Caco-2 (cell line): ENCODE data around the gene HSPA12A. TPM values are rescaled to one million over a fixed set of nuclear protein-coding genes. Genes with fewer than 3 reads are reported as not detected.
A peak's percentile ranks its signal among the peaks of the same experiment; 100 is the strongest.

Source experiments
- BruUV-seq: library from RNA; stranded (reverse); fragments of 400-500 nt; replicated peaks from 2 replicates; lab custom pipeline; 2021; lab: Mats Ljungman, UMichigan
- CTCF ChIA-PET: fragments of 300-600 bp; sonication (Branson Sonifier 250); formaldehyde crosslinking; loops from one replicate; lab custom pipeline; 2022; ENCODE audit warnings: antibody characterized with exemption; lab: Charles Lee
- POLR2A ChIA-PET: fragments of 300-600 bp; sonication (Branson Sonifier 250); formaldehyde crosslinking; loops from one replicate; lab custom pipeline; 2022; ENCODE audit warnings: antibody characterized with exemption; lab: Charles Lee
- DNase-seq, 2 experiments: peaks; one replicate each; pipeline versions ENCODE4 v3.0.0 to v3.0.0-alpha.2; 2020 to 2022
- H3K27me3 ChIP-seq: replicated peaks from 2 replicates; pipeline ENCODE4 v1.6.0; 2011; ENCODE audit warnings: low read length; ENCODE audit not compliant: control insufficient read depth, insufficient read depth
- H3K36me3 ChIP-seq: 2 replicates; pipeline ENCODE4 v1.5.1; 2011; ENCODE audit warnings: low read length; ENCODE audit not compliant: control insufficient read depth, insufficient read depth
- H3K4me1 ChIP-seq: fragments of 250-450 bp; sonication (Bioruptor Pico); 2 replicates; pipeline ENCODE4 v1.5.1; 2020; ENCODE audit warnings: mild to moderate bottlenecking
- H3K4me3 ChIP-seq: 2 replicates; pipeline ENCODE4 v1.5.1; 2011; ENCODE audit warnings: low read depth, mild to moderate bottlenecking, control low read depth, low read length
- H3K9me3 ChIP-seq: fragments of 250-450 bp; sonication (Bioruptor Pico); 2 replicates; pipeline ENCODE4 v1.5.1; 2020; ENCODE audit warnings: mild to moderate bottlenecking, moderate library complexity
- H3K27ac Mint-ChIP-seq: one replicate; pipeline ENCODE4 v1.8.0; 2022; ENCODE audit warnings: mixed read lengths; ENCODE audit not compliant: unreplicated experiment
- H3K27me3 Mint-ChIP-seq: one replicate; pipeline ENCODE4 v1.8.0; 2022; ENCODE audit warnings: mixed read lengths; ENCODE audit not compliant: insufficient read depth, unreplicated experiment
- H3K36me3 Mint-ChIP-seq: one replicate; pipeline ENCODE4 v1.8.0; 2022; ENCODE audit warnings: mild to moderate bottlenecking, mixed read lengths; ENCODE audit not compliant: insufficient read depth, unreplicated experiment
- H3K4me1 Mint-ChIP-seq: one replicate; pipeline ENCODE4 v1.8.0; 2022; ENCODE audit warnings: low read depth, mixed read lengths; ENCODE audit not compliant: unreplicated experiment
- H3K4me3 Mint-ChIP-seq: one replicate; pipeline ENCODE4 v1.8.0; 2022; ENCODE audit warnings: mild to moderate bottlenecking, moderate library complexity, mixed read lengths; ENCODE audit not compliant: unreplicated experiment
- H3K9me3 Mint-ChIP-seq: one replicate; pipeline ENCODE4 v1.8.0; 2022; ENCODE audit warnings: mixed read lengths; ENCODE audit not compliant: unreplicated experiment
- intact Hi-C: fragments of 100-400 bp; cut with micrococcal nuclease; formaldehyde crosslinking; loops from one replicate; pipeline ENCODE4 v1.10.0; 2022; ENCODE audit not compliant: unreplicated experiment
- total RNA-seq: library from RNA; stranded (reverse); gene quantifications from 2 replicates; pipeline ENCODE4 v1.2.3, GENCODE V29; 2022
- TF ChIP-seq, protein P1 (sequence below), 2 experiments: fragments of 200-600 bp in 1 of 2; IDR thresholded peaks; 1 replicate in 1 of 2; 2 replicates in 1 of 2; pipeline versions ENCODE4 v1.5.1 to v1.8.0; 2011 to 2022; ENCODE audit warnings: antibody characterized with exemption in 1 of 2, control low read depth in 1 of 2, inconsistent platforms in 1 of 2, low read depth in 1 of 2, low read length in 1 of 2, mild to moderate bottlenecking in 1 of 2, moderate library complexity in 1 of 2; ENCODE audit not compliant: insufficient read depth in 1 of 2, severe bottlenecking in 1 of 2, unreplicated experiment in 1 of 2

The HSPA12A gene
- total RNA-seq, 1 experiment from 2014 or later: 27.0 TPM

DNA sequence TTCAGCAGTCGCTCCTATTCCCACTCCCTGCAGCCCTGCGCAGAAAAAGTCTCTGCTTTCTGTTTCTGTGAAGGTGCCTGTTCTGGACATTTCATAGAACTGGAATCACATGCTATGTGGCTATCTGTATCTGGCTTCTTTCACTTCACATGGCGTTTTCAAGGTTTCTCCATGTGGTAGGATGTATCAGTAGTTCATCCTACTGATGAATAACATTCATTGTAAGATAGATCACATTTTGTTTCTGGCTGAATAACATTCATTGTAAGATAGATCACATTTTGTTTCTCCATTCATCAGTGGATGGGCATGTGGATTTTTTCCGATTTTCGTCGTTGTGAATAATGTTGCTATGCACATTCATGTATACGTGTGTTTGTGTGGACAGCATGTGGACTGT, 44.5 kb downstream of the HSPA12A start:
- H3K4me1 Mint-ChIP-seq: peaks cover 11% of the 10 kb centered on the region
- no TSS peak for BruUV-seq
- H3K9me3 Mint-ChIP-seq: no peaks in the 10 kb centered on the region
- H3K9me3 ChIP-seq: no peaks in the 10 kb centered on the region
- no peak overlapping the region for H3K4me3 ChIP-seq
- peaks cover 1% of the 10 kb centered on the region; the same call in 1 of the 2 replicates for H3K36me3 ChIP-seq
- H3K4me3 Mint-ChIP-seq: no peak overlapping the region
- peaks cover 13% of the 10 kb centered on the region; the same call in 1 of the 2 replicates for H3K4me1 ChIP-seq
- H3K27ac Mint-ChIP-seq: no peak overlapping the region
- DNase-seq: no peak
- CTCF ChIA-PET: no interaction called here
- H3K27me3 ChIP-seq: no peaks in the 10 kb centered on the region
- no peaks in the 10 kb centered on the region for H3K27me3 Mint-ChIP-seq
- intact Hi-C loops: no loop called here
- POLR2A ChIA-PET: no interaction called here
- TF ChIP-seq, protein P1, sequence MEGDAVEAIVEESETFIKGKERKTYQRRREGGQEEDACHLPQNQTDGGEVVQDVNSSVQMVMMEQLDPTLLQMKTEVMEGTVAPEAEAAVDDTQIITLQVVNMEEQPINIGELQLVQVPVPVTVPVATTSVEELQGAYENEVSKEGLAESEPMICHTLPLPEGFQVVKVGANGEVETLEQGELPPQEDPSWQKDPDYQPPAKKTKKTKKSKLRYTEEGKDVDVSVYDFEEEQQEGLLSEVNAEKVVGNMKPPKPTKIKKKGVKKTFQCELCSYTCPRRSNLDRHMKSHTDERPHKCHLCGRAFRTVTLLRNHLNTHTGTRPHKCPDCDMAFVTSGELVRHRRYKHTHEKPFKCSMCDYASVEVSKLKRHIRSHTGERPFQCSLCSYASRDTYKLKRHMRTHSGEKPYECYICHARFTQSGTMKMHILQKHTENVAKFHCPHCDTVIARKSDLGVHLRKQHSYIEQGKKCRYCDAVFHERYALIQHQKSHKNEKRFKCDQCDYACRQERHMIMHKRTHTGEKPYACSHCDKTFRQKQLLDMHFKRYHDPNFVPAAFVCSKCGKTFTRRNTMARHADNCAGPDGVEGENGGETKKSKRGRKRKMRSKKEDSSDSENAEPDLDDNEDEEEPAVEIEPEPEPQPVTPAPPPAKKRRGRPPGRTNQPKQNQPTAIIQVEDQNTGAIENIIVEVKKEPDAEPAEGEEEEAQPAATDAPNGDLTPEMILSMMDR (IDR thresholded peaks at IDR 0.05; ENCODE audit: insufficient read depth in 1 of 2, low read depth in 1 of 2, low read length in 1 of 2, severe bottlenecking in 1 of 2, unreplicated experiment in 1 of 2): no peak
- H3K36me3 Mint-ChIP-seq: peaks cover 16% of the 10 kb centered on the region

DNA sequence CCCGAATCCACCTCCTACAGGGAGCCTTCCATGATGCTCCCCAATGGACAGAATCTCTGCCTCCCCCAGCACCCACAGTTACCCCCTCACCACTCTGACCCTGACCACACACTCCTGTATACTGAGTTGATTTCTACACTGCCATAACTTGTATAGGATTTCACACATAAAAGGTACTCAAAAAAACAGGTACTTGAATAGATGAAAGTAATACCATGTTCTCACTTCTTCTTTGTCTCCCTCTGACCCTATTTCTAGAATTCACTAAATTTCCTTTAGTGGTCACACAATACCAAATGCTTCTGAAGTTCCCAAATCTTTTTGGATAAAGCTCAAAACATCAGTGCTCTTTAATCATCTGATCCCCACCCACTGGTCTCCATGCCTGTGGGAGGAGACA, 45.4 kb downstream of the HSPA12A start:
- no TSS peak for BruUV-seq
- no peak overlapping the region for H3K27ac Mint-ChIP-seq
- Histone ChIP-seq H3K4me3 (no peak overlapping the region), H3K4me1 (peaks cover 13% of the 10 kb centered on the region; the same call in 1 of the 2 replicates), H3K36me3 (peaks cover 1% of the 10 kb centered on the region; the same call in 1 of the 2 replicates), H3K9me3 (no peaks in the 10 kb centered on the region), H3K27me3 (no peaks in the 10 kb centered on the region)
- POLR2A ChIA-PET: no interaction called here
- H3K9me3 Mint-ChIP-seq: no peaks in the 10 kb centered on the region
- CTCF ChIA-PET: interaction anchor here (0.6 kb wide), 1 partner anchor 90 kb away, joined by 3 read pairs; no protein-coding TSS in a partner anchor
- H3K4me3 Mint-ChIP-seq: no peak overlapping the region
- TF ChIP-seq, protein P1 (IDR thresholded peaks at IDR 0.05; ENCODE audit: insufficient read depth in 1 of 2, low read depth in 1 of 2, low read length in 1 of 2, severe bottlenecking in 1 of 2, unreplicated experiment in 1 of 2): no peak
- H3K27me3 Mint-ChIP-seq: no peaks in the 10 kb centered on the region
- peaks cover 20% of the 10 kb centered on the region for H3K36me3 Mint-ChIP-seq
- no peak for DNase-seq
- intact Hi-C loops: no loop called here
- peaks cover 11% of the 10 kb centered on the region for H3K4me1 Mint-ChIP-seq

DNA sequence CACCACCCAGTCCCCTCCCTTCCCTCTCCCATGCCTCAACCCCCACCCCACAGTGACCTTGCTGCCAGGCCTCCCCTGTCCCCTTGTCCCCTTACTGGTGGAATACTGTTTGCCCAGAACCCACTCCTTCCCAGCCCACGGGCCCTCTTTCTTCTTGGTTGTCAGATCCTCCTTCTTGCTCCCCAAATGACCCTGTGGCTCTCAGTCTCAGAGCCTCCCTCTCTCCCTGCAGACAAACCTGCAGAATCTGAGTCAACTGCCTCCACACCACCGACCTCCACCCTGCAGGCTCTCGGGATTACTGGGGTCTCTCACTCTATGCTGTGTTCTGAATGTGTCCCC, 47.5 kb downstream of the HSPA12A start:
- no peaks in the 10 kb centered on the region for H3K9me3 Mint-ChIP-seq
- Histone ChIP-seq H3K4me1 (peaks cover 13% of the 10 kb centered on the region; the same call in 1 of the 2 replicates), H3K36me3 (peaks cover 1% of the 10 kb centered on the region; the same call in 1 of the 2 replicates), H3K27me3 (no peaks in the 10 kb centered on the region), H3K4me3 (no peak overlapping the region), H3K9me3 (no peaks in the 10 kb centered on the region)
- no TSS peak for BruUV-seq
- H3K4me3 Mint-ChIP-seq: peak overlapping the region; percentile 20
- ChIA-PET POLR2A (no interaction called here), CTCF (interaction anchor here (1.0 kb wide), 1 partner anchor 93 kb away, joined by 6 read pairs; no protein-coding TSS in a partner anchor)
- TF ChIP-seq, protein P1 (IDR thresholded peaks at IDR 0.05; ENCODE audit: insufficient read depth in 1 of 2, low read depth in 1 of 2, low read length in 1 of 2, severe bottlenecking in 1 of 2, unreplicated experiment in 1 of 2): no peak
- H3K4me1 Mint-ChIP-seq: peaks cover 11% of the 10 kb centered on the region
- DNase-seq: no peak
- no peaks in the 10 kb centered on the region for H3K27me3 Mint-ChIP-seq
- H3K36me3 Mint-ChIP-seq: peaks cover 20% of the 10 kb centered on the region
- intact Hi-C loops: loop anchor here (1.0 kb wide), 1 partner anchor 26 kb away; no protein-coding TSS in a partner anchor
- H3K27ac Mint-ChIP-seq: peak overlapping the region; percentile 37
